ENCODE measurements around the gene ADH6. TPM values are rescaled to one million over a fixed set of nuclear protein-coding genes. Genes with fewer than 3 reads are reported as not detected.

The ADH6 gene
- total RNA-seq, 5 donors from 2014 or later (not counting 1 experiment from before 2014, with no cell fraction given): 0.13 to 0.20 (median 0.16) TPM; not detected in 2

- WGBS (ENCODE audit: insufficient coverage): 100% methylated on average over 1 of the region's 2 CpGs
- no peaks in the 10 kb centered on the region for H3K36me3 Mint-ChIP-seq
- H3K4me1 Mint-ChIP-seq: no peaks in the 10 kb centered on the region
- no peaks in the 10 kb centered on the region for H3K4me1 ChIP-seq (ENCODE audit: control insufficient read depth in 1 of 2, extremely low read depth in 1 of 2, insufficient read depth in 2 of 2, low read length in 2 of 2)
- no peak for DNase-seq
- no peak for ATAC-seq (replicated peaks in 1 of 4)
- peaks cover 3% of the 10 kb centered on the region in 2 donors for H3K27me3 Mint-ChIP-seq
- ChIA-PET CTCF (no interaction called here), POLR2A (no interaction called here)
- no peak overlapping the region for H3K27ac ChIP-seq (ENCODE audit: low read length)
- no peak overlapping the region for H3K4me3 Mint-ChIP-seq
- no peaks in the 10 kb centered on the region for H3K27me3 ChIP-seq (replicated peaks in 1 of 2; ENCODE audit: control insufficient read depth in 2 of 2, extremely low read depth in 1 of 2, insufficient read depth in 2 of 2, low read length in 1 of 2)
- no peaks in the 10 kb centered on the region for H3K9me3 ChIP-seq
- no peaks in the 10 kb centered on the region for H3K9me3 Mint-ChIP-seq
- H3K27ac Mint-ChIP-seq: no peak overlapping the region
- H3K36me3 ChIP-seq (ENCODE audit: control insufficient read depth in 2 of 2, extremely low read depth in 1 of 2, insufficient read depth in 1 of 2, low read length in 1 of 2): no peaks in the 10 kb centered on the region
- no peak overlapping the region for H3K4me3 ChIP-seq (ENCODE audit: control insufficient read depth in 1 of 2, extremely low read depth in 1 of 2, low read length in 1 of 2)
Observed at GRCh38 chr4:99208719-99209075, 10.3 kb downstream of the ADH6 start.

DNA sequence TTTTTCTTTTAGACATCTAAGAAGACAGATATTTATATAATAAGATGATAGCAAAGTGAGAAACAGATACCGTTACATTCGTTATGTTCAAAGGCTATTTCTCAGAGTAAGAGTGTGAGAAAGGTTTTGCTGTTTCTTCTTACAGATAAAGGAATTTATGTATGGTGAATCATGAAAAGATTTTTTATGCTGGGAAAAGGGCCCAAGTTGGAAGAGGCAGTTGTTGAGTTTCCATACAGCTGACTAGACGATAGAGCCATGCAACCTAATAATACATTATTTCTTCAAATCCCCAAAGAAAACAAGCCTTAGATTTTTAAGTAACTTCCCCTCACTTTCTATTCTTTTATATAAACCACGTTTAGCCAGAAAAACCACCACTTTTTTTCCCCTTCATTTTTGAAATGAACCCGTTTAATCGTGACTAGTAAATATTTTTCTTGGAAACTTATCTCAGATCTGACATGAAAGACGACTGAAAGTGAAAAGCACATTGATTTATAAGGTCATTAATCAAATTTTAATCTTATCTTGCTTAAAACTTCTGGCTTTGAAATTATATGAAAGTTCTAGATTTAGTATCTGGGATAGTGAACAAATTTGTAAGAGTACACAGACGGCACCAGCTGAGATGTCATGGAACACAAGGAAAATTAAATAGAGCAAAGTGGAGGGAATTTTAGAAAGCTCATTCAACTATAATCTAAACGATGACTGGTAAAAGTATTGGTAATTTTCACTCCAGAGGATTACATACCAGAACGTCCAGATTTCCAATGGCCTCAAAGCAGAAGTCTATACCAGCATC is 10.9 kb downstream of the ADH6 start:
- Histone ChIP-seq H3K36me3 (ENCODE audit: control insufficient read depth in 2 of 2, extremely low read depth in 1 of 2, insufficient read depth in 1 of 2, low read length in 1 of 2) (no peaks in the 10 kb centered on the region), H3K4me3 (ENCODE audit: control insufficient read depth in 1 of 2, extremely low read depth in 1 of 2, low read length in 1 of 2) (no peak overlapping the region), H3K27ac (ENCODE audit: low read length) (no peak overlapping the region), H3K4me1 (ENCODE audit: control insufficient read depth in 1 of 2, extremely low read depth in 1 of 2, insufficient read depth in 2 of 2, low read length in 2 of 2) (no peaks in the 10 kb centered on the region), H3K27me3 (replicated peaks in 1 of 2; ENCODE audit: control insufficient read depth in 2 of 2, extremely low read depth in 1 of 2, insufficient read depth in 2 of 2, low read length in 1 of 2) (no peaks in the 10 kb centered on the region), H3K9me3 (no peaks in the 10 kb centered on the region)
- CTCF ChIA-PET: no interaction called here
- Mint-ChIP-seq H3K4me3 (no peak overlapping the region), H3K27ac (no peak overlapping the region), H3K36me3 (no peaks in the 10 kb centered on the region), H3K27me3 (peaks cover 3% of the 10 kb centered on the region in 2 donors), H3K4me1 (no peaks in the 10 kb centered on the region), H3K9me3 (no peaks in the 10 kb centered on the region)
- WGBS (ENCODE audit: insufficient coverage): no CpG with 5 or more reads among the region's 10 CpGs
- POLR2A ChIA-PET: no interaction called here
- ATAC-seq (replicated peaks in 1 of 4): no peak
- DNase-seq: no peak

DNA sequence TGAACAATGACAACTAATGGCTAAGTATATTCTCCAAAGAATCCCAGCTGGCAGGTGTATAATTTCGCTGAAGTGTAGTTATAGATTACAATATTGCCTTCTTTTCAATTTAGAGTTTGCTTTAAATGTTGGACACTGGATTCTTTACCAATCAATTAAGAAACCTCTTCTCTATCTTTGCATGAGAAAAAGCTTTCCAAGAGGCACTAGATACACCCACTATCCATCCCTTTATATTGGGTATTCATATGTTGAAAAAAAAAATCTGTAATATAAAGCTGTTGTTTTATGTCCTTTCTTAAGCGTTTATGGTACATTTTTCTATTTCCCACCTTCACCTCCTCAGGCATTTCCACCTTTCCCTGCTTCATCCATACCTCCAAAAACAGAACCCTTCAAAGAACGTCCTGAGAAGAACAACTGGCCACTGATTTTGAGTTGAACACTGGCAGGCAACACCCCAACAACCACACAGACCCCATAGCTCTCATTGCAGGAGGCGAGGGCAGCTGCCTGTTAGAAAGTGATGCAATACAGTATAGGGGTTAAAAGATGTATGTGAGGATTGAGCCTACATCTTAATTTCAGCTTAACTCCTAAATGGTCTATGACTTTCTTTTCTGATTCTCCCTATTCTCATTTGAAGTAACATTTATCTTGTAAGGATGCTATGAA is 11.8 kb downstream of the ADH6 start:
- no peaks in the 10 kb centered on the region for H3K9me3 ChIP-seq
- no peaks in the 10 kb centered on the region for H3K27me3 ChIP-seq (replicated peaks in 1 of 2; ENCODE audit: control insufficient read depth in 2 of 2, extremely low read depth in 1 of 2, insufficient read depth in 2 of 2, low read length in 1 of 2)
- H3K4me3 ChIP-seq (ENCODE audit: control insufficient read depth in 1 of 2, extremely low read depth in 1 of 2, low read length in 1 of 2): no peak overlapping the region
- H3K4me3 Mint-ChIP-seq: no peak overlapping the region
- DNase-seq (no peak), ATAC-seq (replicated peaks in 1 of 4) (no peak)
- no peak overlapping the region for H3K27ac ChIP-seq (ENCODE audit: low read length)
- no peak overlapping the region for H3K27ac Mint-ChIP-seq
- POLR2A ChIA-PET: no interaction called here
- H3K36me3 Mint-ChIP-seq: no peaks in the 10 kb centered on the region
- no peaks in the 10 kb centered on the region for H3K9me3 Mint-ChIP-seq
- WGBS (ENCODE audit: insufficient coverage): 29% methylated on average over 1 of the region's 4 CpGs
- H3K36me3 ChIP-seq (ENCODE audit: control insufficient read depth in 2 of 2, extremely low read depth in 1 of 2, insufficient read depth in 1 of 2, low read length in 1 of 2): no peaks in the 10 kb centered on the region
- no peaks in the 10 kb centered on the region for H3K4me1 ChIP-seq (ENCODE audit: control insufficient read depth in 1 of 2, extremely low read depth in 1 of 2, insufficient read depth in 2 of 2, low read length in 2 of 2)
- peaks cover 3% of the 10 kb centered on the region in 2 donors for H3K27me3 Mint-ChIP-seq
- no peaks in the 10 kb centered on the region for H3K4me1 Mint-ChIP-seq
- CTCF ChIA-PET: no interaction called here

DNA sequence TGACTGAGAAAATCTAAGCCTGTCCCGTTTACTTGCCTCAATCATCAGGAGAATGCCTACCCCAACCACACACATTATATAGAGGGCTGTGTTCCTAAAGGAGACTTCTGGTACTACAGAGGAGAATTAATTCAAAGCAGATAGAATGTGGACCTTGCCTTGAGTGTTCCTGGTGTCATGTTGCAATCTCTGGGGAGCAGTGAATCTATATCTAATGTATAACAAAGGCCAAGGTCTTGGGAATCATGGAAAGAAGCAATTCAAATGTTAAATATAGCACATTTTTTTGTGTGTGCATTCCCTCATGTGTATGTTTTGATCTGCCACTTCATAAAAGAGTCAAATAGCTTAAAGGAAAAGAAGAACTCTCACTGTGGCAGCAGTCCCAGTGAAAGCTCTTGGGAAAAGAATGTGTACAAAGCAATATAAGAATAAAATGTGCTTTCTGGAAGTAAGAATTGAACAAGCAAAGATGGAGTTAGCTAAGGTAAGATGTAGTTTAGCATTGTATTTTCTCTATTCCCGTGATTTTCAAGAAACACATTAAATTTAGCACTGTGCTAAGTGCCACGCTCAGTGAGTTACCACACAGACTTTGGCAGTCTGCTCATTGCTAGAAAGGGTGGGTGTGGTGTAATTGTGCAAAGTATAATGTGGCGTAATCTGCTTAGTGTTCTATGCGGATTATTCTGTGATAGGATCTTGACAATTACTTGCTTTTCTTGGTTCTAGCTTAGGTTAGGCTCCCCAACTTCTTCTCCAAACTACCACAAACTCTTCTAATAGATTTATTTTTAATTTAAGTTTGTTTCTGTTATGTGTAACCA is 13.7 kb downstream of the ADH6 start:
- H3K4me3 Mint-ChIP-seq: no peak overlapping the region
- Histone ChIP-seq H3K27me3 (replicated peaks in 1 of 2; ENCODE audit: control insufficient read depth in 2 of 2, extremely low read depth in 1 of 2, insufficient read depth in 2 of 2, low read length in 1 of 2) (no peaks in the 10 kb centered on the region), H3K4me3 (ENCODE audit: control insufficient read depth in 1 of 2, extremely low read depth in 1 of 2, low read length in 1 of 2) (no peak overlapping the region), H3K36me3 (ENCODE audit: control insufficient read depth in 2 of 2, extremely low read depth in 1 of 2, insufficient read depth in 1 of 2, low read length in 1 of 2) (no peaks in the 10 kb centered on the region), H3K4me1 (ENCODE audit: control insufficient read depth in 1 of 2, extremely low read depth in 1 of 2, insufficient read depth in 2 of 2, low read length in 2 of 2) (no peaks in the 10 kb centered on the region), H3K9me3 (no peaks in the 10 kb centered on the region), H3K27ac (ENCODE audit: low read length) (no peak overlapping the region)
- no peak overlapping the region for H3K27ac Mint-ChIP-seq
- DNase-seq: no peak
- H3K36me3 Mint-ChIP-seq: no peaks in the 10 kb centered on the region
- ChIA-PET CTCF (no interaction called here), POLR2A (no interaction called here)
- peaks cover 3% of the 10 kb centered on the region in 2 donors for H3K27me3 Mint-ChIP-seq
- H3K4me1 Mint-ChIP-seq: no peaks in the 10 kb centered on the region
- no CpG with 5 or more reads among the region's 5 CpGs for WGBS (ENCODE audit: insufficient coverage)
- no peaks in the 10 kb centered on the region for H3K9me3 Mint-ChIP-seq
- no peak for ATAC-seq (replicated peaks in 1 of 4)

- no peak overlapping the region for H3K27ac ChIP-seq (ENCODE audit: low read length)
- H3K27ac Mint-ChIP-seq: no peak overlapping the region
- CTCF ChIA-PET: no interaction called here
Observed at GRCh38 chr4:99202536-99202935, 16.5 kb downstream of the ADH6 start.

GRCh38 chr4:99202094-99202493 is 17.0 kb downstream of the ADH6 start:
- CTCF ChIA-PET: no interaction called here
- H3K27ac ChIP-seq (ENCODE audit: low read length): no peak overlapping the region
- H3K27ac Mint-ChIP-seq: no peak overlapping the region

More at GRCh38 chr4:99202536-99202935, 16.5 kb downstream of the ADH6 start:
- Histone ChIP-seq H3K4me3 (ENCODE audit: control insufficient read depth in 1 of 2, extremely low read depth in 1 of 2, low read length in 1 of 2) (no peak overlapping the region), H3K9me3 (no peaks in the 10 kb centered on the region), H3K27me3 (replicated peaks in 1 of 2; ENCODE audit: control insufficient read depth in 2 of 2, extremely low read depth in 1 of 2, insufficient read depth in 2 of 2, low read length in 1 of 2) (no peaks in the 10 kb centered on the region), H3K36me3 (ENCODE audit: control insufficient read depth in 2 of 2, extremely low read depth in 1 of 2, insufficient read depth in 1 of 2, low read length in 1 of 2) (no peaks in the 10 kb centered on the region), H3K4me1 (ENCODE audit: control insufficient read depth in 1 of 2, extremely low read depth in 1 of 2, insufficient read depth in 2 of 2, low read length in 2 of 2) (no peaks in the 10 kb centered on the region)
- Mint-ChIP-seq H3K27me3 (peaks cover 3% of the 10 kb centered on the region in 2 donors), H3K36me3 (no peaks in the 10 kb centered on the region), H3K4me3 (no peak overlapping the region), H3K4me1 (no peaks in the 10 kb centered on the region), H3K9me3 (peaks cover 0 to 3% (median 0%) of the 10 kb centered on the region in 3 donors)
- POLR2A ChIA-PET: no interaction called here
- WGBS (ENCODE audit: insufficient coverage): no CpG with 5 or more reads among the region's 5 CpGs
- DNase-seq (no peak), ATAC-seq (replicated peaks in 1 of 4) (no peak)

More at GRCh38 chr4:99202094-99202493, 17.0 kb downstream of the ADH6 start:
- Mint-ChIP-seq H3K4me1 (no peaks in the 10 kb centered on the region), H3K27me3 (no peaks in the 10 kb centered on the region), H3K4me3 (no peak overlapping the region), H3K36me3 (no peaks in the 10 kb centered on the region), H3K9me3 (peaks cover 0 to 3% (median 0%) of the 10 kb centered on the region in 3 donors)
- no peak overlapping the region for H3K4me3 ChIP-seq (ENCODE audit: control insufficient read depth in 1 of 2, extremely low read depth in 1 of 2, low read length in 1 of 2)
- DNase-seq: no peak
- H3K9me3 ChIP-seq: no peaks in the 10 kb centered on the region
- POLR2A ChIA-PET: interaction anchor here in 1 of 2 donors (0.7 kb wide), 1 partner anchor 57 kb away, joined by 4 read pairs; no protein-coding TSS in a partner anchor
- no peaks in the 10 kb centered on the region for H3K27me3 ChIP-seq (replicated peaks in 1 of 2; ENCODE audit: control insufficient read depth in 2 of 2, extremely low read depth in 1 of 2, insufficient read depth in 2 of 2, low read length in 1 of 2)
- no peaks in the 10 kb centered on the region for H3K4me1 ChIP-seq (ENCODE audit: control insufficient read depth in 1 of 2, extremely low read depth in 1 of 2, insufficient read depth in 2 of 2, low read length in 2 of 2)
- ATAC-seq (replicated peaks in 1 of 4): no peak
- no peaks in the 10 kb centered on the region for H3K36me3 ChIP-seq (ENCODE audit: control insufficient read depth in 2 of 2, extremely low read depth in 1 of 2, insufficient read depth in 1 of 2, low read length in 1 of 2)

All from T-cell (primary cell).